Tibial artery (tissue), 4 donors: ENCODE measurements around the gene COA5.
A peak's percentile ranks its signal among the peaks of the same experiment; 100 is the strongest.
"Not testable (repeated sequence)": the region's sequence is repeated elsewhere in the genome, so short reads cannot be mapped to it uniquely, and the experiment has no call there.

Experiments
- DNase-seq, 2 donors: peaks; one replicate each; pipeline ENCODE4 v3.0.0-alpha.2; 2019
- H3K27ac ChIP-seq, 2 donors: fragments of 200-600 bp; sonication (generic) in 1 of 2; 1 replicate in 1 of 2; 2 replicates in 1 of 2; pipeline ENCODE4 v1.5.1; 2018 to 2019; ENCODE audit warnings: mild to moderate bottlenecking in 1 of 2
- H3K27me3 ChIP-seq, 2 donors: fragments of 200-600 bp; sonication (generic) in 1 of 2; one replicate each; pipeline versions ENCODE4 v1.5.1 to v1.6.0; 2016 to 2019
- H3K36me3 ChIP-seq, 3 donors: fragments of 200-600 bp; sonication (generic) in 2 of 3; one replicate each; pipeline ENCODE4 v1.5.1; 2016 to 2019; ENCODE audit warnings: mild to moderate bottlenecking in 2 of 3
- H3K4me1 ChIP-seq, 4 donors: fragments of 200-600 bp; sonication (generic) in 2 of 4; 1 replicate in 3 of 4; 2 replicates in 1 of 4; pipeline ENCODE4 v1.5.1; 2016 to 2019
- H3K4me3 ChIP-seq, 2 donors: fragments of 200-600 bp; sonication (generic) in 1 of 2; 1 replicate in 1 of 2; 2 replicates in 1 of 2; pipeline ENCODE4 v1.5.1; 2018 to 2019; ENCODE audit warnings: mild to moderate bottlenecking in 2 of 2
- H3K9me3 ChIP-seq, 3 donors: fragments of 200-600 bp; sonication (generic) in 1 of 3; one replicate each; pipeline ENCODE4 v1.5.1; 2016 to 2019
- CTCF ChIP-seq, 2 experiments: fragments of 200-600 bp in 1 of 2; fragments of 450-650 bp in 1 of 2; IDR thresholded peaks; one replicate each; pipeline ENCODE4 v1.5.1; 2017 to 2019; ENCODE audit warnings: antibody characterized with exemption in 2 of 2, mild to moderate bottlenecking in 1 of 2, moderate library complexity in 1 of 2
- intact Hi-C: fragments of 100-400 bp; cut with DNase I; formaldehyde crosslinking; loops from one replicate; pipeline ENCODE4 v1.15.0; 2023; ENCODE audit warnings: low total_unique reads

COA5 gene

GRCh38 chr2:98605076-98605475 lies 3.2 kb downstream of the COA5 start:
- Histone ChIP-seq H3K4me1 (peaks cover 0 to 40% (median 29%) of the 10 kb centered on the region in 4 donors), H3K36me3 (peaks cover 20 to 37% (median 29%) of the 10 kb centered on the region in 3 donors), H3K27ac (no peak overlapping the region), H3K9me3 (no peaks in the 10 kb centered on the region), H3K4me3 (no peak overlapping the region), H3K27me3 (no peaks in the 10 kb centered on the region)
- DNase-seq, result no peak
- TF ChIP-seq CTCF (IDR thresholded peaks at IDR 0.05), result no peak
- intact Hi-C loops, result loop anchor here (5.0 kb wide), 1 partner anchor 43 kb away; no protein-coding TSS in a partner anchor

- Histone ChIP-seq H3K27ac (no peak overlapping the region), H3K9me3 (no peaks in the 10 kb centered on the region), H3K4me3 (no peak overlapping the region), H3K27me3 (no peaks in the 10 kb centered on the region), H3K36me3 (peaks cover 25 to 42% (median 34%) of the 10 kb centered on the region in 3 donors), H3K4me1 (peaks cover 0 to 35% (median 23%) of the 10 kb centered on the region in 4 donors)
- intact Hi-C loops, result no loop called here
- TF ChIP-seq CTCF (IDR thresholded peaks at IDR 0.05), result no peak
- no peak for DNase-seq
These were observed 3.8 kb downstream of the COA5 start for GRCh38 chr2:98604547-98604946.

GRCh38 chr2:98601532-98602132 lies 6.7 kb downstream of the COA5 start:
- H3K4me3 ChIP-seq, result no peak overlapping the region
- no peak overlapping the region for H3K27ac ChIP-seq
- no peak for DNase-seq
- no peaks in the 10 kb centered on the region for H3K9me3 ChIP-seq
- peaks cover 0 to 20% (median 9%) of the 10 kb centered on the region in 4 donors for H3K4me1 ChIP-seq
- intact Hi-C loops, result no loop called here
- peaks cover 45 to 61% (median 54%) of the 10 kb centered on the region in 3 donors for H3K36me3 ChIP-seq
- TF ChIP-seq CTCF (IDR thresholded peaks at IDR 0.05), result peak; percentile 13 to 32
- no peaks in the 10 kb centered on the region for H3K27me3 ChIP-seq

GRCh38 chr2:98598781-98599428 lies 9.4 kb downstream of the COA5 start:
- H3K36me3 ChIP-seq, result peaks cover 45 to 61% (median 57%) of the 10 kb centered on the region in 3 donors
- H3K27me3 ChIP-seq, result no peaks in the 10 kb centered on the region
- no peaks in the 10 kb centered on the region for H3K4me1 ChIP-seq
- no peak overlapping the region for H3K27ac ChIP-seq
- no peak for DNase-seq
- H3K9me3 ChIP-seq, result no peaks in the 10 kb centered on the region
- no peak overlapping the region for H3K4me3 ChIP-seq
- intact Hi-C loops, result no loop called here
- TF ChIP-seq CTCF (IDR thresholded peaks at IDR 0.05), result no peak

- H3K27ac ChIP-seq, H3K4me1 ChIP-seq, H3K4me3 ChIP-seq, intact Hi-C loops, H3K9me3 ChIP-seq, H3K27me3 ChIP-seq, DNase-seq: not testable (repeated sequence)
- peaks cover 21 to 43% (median 28%) of the 10 kb centered on the region in 3 donors for H3K36me3 ChIP-seq
These were observed 13.6 kb downstream of the COA5 start for GRCh38 chr2:98594665-98595064.

- no peak for DNase-seq
- Histone ChIP-seq H3K9me3 (no peaks in the 10 kb centered on the region), H3K27ac (no peak overlapping the region), H3K36me3 (peaks cover under 1 to 36% (median 21%) of the 10 kb centered on the region in 3 donors), H3K4me3 (no peak overlapping the region), H3K27me3 (no peaks in the 10 kb centered on the region), H3K4me1 (no peaks in the 10 kb centered on the region)
- intact Hi-C loops, result no loop called here
- TF ChIP-seq CTCF (IDR thresholded peaks at IDR 0.05), result no peak
These were observed 15.7 kb downstream of the COA5 start for GRCh38 chr2:98592565-98592964.
